H1 (cell line): ENCODE data around the gene RPAP3. TPM values are rescaled to one million over a fixed set of nuclear protein-coding genes. Genes with fewer than 3 reads are reported as not detected.

ENCODE experiments used
- CTCF ChIA-PET: fragments of 300-600 bp; sonication (Branson Sonifier 250); formaldehyde crosslinking; loops from one replicate; lab custom pipeline; 2021; ENCODE audit not compliant: partially characterized antibody; lab: Charles Lee
- POLR2A ChIA-PET: fragments of 300-600 bp; sonication (Branson Sonifier 250); formaldehyde crosslinking; loops from one replicate; lab custom pipeline; 2021; ENCODE audit warnings: inconsistent platforms; ENCODE audit not compliant: partially characterized antibody; lab: Charles Lee
- DNase-seq, 2 experiments: peaks; one replicate each; pipeline versions ENCODE4 v3.0.0 to v3.0.0-alpha.2; 2010 to 2022; ENCODE audit warnings: low spot score in 2 of 2, low read depth in 1 of 2, mixed read lengths in 1 of 2
- FAIRE-seq: peaks from 2 replicates; lab custom pipeline; 2011; peaks lifted over from hg19 to GRCh38; lab: Jason Lieb, UNC
- H2AFZ ChIP-seq: 2 replicates; pipeline ENCODE4 v1.8.1; 2012; ENCODE audit warnings: low read length, inconsistent platforms
- H2AK5ac ChIP-seq: 2 replicates; pipeline ENCODE4 v1.6.1; 2013; ENCODE audit warnings: low read depth, low read length
- H2BK120ac ChIP-seq: replicated peaks from 2 replicates; pipeline ENCODE3; 2013; ENCODE audit warnings: low read depth, low read length, inconsistent platforms
- H2BK12ac ChIP-seq: 2 replicates; pipeline ENCODE4 v1.6.1; 2013; ENCODE audit warnings: low read depth, low read length
- H2BK15ac ChIP-seq: 2 replicates; pipeline ENCODE4 v1.6.1; 2013; ENCODE audit warnings: low read length
- H2BK20ac ChIP-seq: 2 replicates; pipeline ENCODE4 v1.6.1; 2013; ENCODE audit warnings: low read length
- H2BK5ac ChIP-seq: 2 replicates; pipeline ENCODE4 v1.6.1; 2013; ENCODE audit warnings: low read depth, low read length
- H3K14ac ChIP-seq: 2 replicates; pipeline ENCODE4 v1.6.1; 2013; ENCODE audit warnings: inconsistent platforms; ENCODE audit not compliant: insufficient read length
- H3K18ac ChIP-seq: 2 replicates; pipeline ENCODE4 v1.6.1; 2013; ENCODE audit warnings: low read length; ENCODE audit errors: extremely low read depth
- H3K23ac ChIP-seq: 2 replicates; pipeline ENCODE4 v1.6.1; 2013; ENCODE audit warnings: inconsistent platforms; ENCODE audit not compliant: insufficient read length
- H3K23me2 ChIP-seq: 2 replicates; pipeline ENCODE4 v1.6.1; 2013; ENCODE audit warnings: low read depth, low read length
- H3K27ac ChIP-seq: 2 replicates; pipeline ENCODE4 v1.6.1; 2011; ENCODE audit warnings: low read depth, low read length, inconsistent platforms
- H3K27me3 ChIP-seq, 4 experiments: replicated peaks in 1 of 4; 1 replicate in 1 of 4; 2 replicates in 3 of 4; pipeline versions ENCODE4 v1.6.1 to v1.8.1; 2011 to 2013; ENCODE audit warnings: low read length in 3 of 4, mild to moderate bottlenecking in 3 of 4, inconsistent platforms in 2 of 4, mixed read lengths in 2 of 4, moderate library complexity in 1 of 4; ENCODE audit not compliant: control insufficient read depth in 3 of 4, insufficient read depth in 3 of 4; ENCODE audit errors: extremely low read depth in 1 of 4
- H3K36me3 ChIP-seq, 4 experiments: 2 replicates each; pipeline versions ENCODE4 v1.6.1 to v1.8.1; 2011 to 2013; ENCODE audit warnings: mild to moderate bottlenecking in 4 of 4, low read length in 3 of 4, moderate library complexity in 2 of 4, control low read depth in 1 of 4, inconsistent platforms in 1 of 4; ENCODE audit not compliant: insufficient read depth in 4 of 4, control insufficient read depth in 2 of 4
- H3K4ac ChIP-seq: replicated peaks from 2 replicates; pipeline ENCODE3; 2013; ENCODE audit warnings: low read length, low read depth, mixed read lengths, inconsistent platforms; ENCODE audit not compliant: insufficient read length
- H3K4me1 ChIP-seq, 4 experiments: replicated peaks in 1 of 4; 1 replicate in 1 of 4; 2 replicates in 3 of 4; pipeline versions ENCODE4 v1.6.1 to v1.8.1; 2011 to 2013; ENCODE audit warnings: low read length in 3 of 4, inconsistent platforms in 2 of 4, mixed read lengths in 1 of 4; ENCODE audit not compliant: insufficient read depth in 4 of 4, control insufficient read depth in 3 of 4
- H3K4me2 ChIP-seq, 2 experiments: 2 replicates each; pipeline versions ENCODE4 v1.6.1 to v1.8.1; 2011 to 2013; ENCODE audit warnings: low read depth in 2 of 2, low read length in 2 of 2, control low read depth in 1 of 2, inconsistent platforms in 1 of 2, mild to moderate bottlenecking in 1 of 2; ENCODE audit not compliant: insufficient read depth in 1 of 2
- H3K4me3 ChIP-seq, 4 experiments: fragments of 200-600, 300-600 bp in 1 of 4; sonication (generic), shearing (Covaris generic), sonication (Bioruptor Twin) in 1 of 4; 2 replicates each; pipeline versions ENCODE4 v1.5.1 to v1.8.1; 2011 to 2016; ENCODE audit warnings: low read length in 4 of 4, low read depth in 3 of 4, control low read depth in 2 of 4, inconsistent platforms in 2 of 4, mild to moderate bottlenecking in 2 of 4, mixed read lengths in 1 of 4, moderate library complexity in 1 of 4; ENCODE audit not compliant: insufficient read depth in 2 of 4; ENCODE audit errors: extremely low read depth in 1 of 4
- H3K56ac ChIP-seq: replicated peaks from 2 replicates; pipeline ENCODE3; 2013; ENCODE audit warnings: low read depth, mild to moderate bottlenecking, mixed read lengths, low read length, inconsistent platforms; ENCODE audit not compliant: insufficient read length
- H3K79me1 ChIP-seq: 2 replicates; pipeline ENCODE4 v1.6.1; 2013; ENCODE audit warnings: low read depth, low read length, control low read depth
- H3K79me2 ChIP-seq, 2 experiments: 2 replicates each; pipeline versions ENCODE4 v1.6.1 to v1.8.1; 2012 to 2013; ENCODE audit warnings: low read length in 2 of 2, mild to moderate bottlenecking in 2 of 2, inconsistent platforms in 1 of 2; ENCODE audit not compliant: insufficient read depth in 2 of 2, control insufficient read depth in 1 of 2
- H3K9ac ChIP-seq, 4 experiments: replicated peaks in 1 of 4; 1 replicate in 1 of 4; 2 replicates in 3 of 4; pipeline versions ENCODE4 v1.6.1 to v1.8.1; 2011 to 2013; ENCODE audit warnings: low read depth in 3 of 4, low read length in 3 of 4, control low read depth in 2 of 4, mild to moderate bottlenecking in 2 of 4, moderate library complexity in 2 of 4, inconsistent platforms in 1 of 4; ENCODE audit errors: extremely low read depth in 1 of 4
- H3K9me3 ChIP-seq, 2 experiments: 2 replicates each; pipeline versions ENCODE4 v1.6.1 to v1.8.1; 2012 to 2013; ENCODE audit warnings: mild to moderate bottlenecking in 2 of 2, moderate library complexity in 2 of 2, control low read depth in 1 of 2, inconsistent platforms in 1 of 2, low read depth in 1 of 2, low read length in 1 of 2, mixed read lengths in 1 of 2; ENCODE audit not compliant: insufficient read depth in 2 of 2
- H4K20me1 ChIP-seq, 2 experiments: replicated peaks in 1 of 2; 2 replicates each; pipeline versions ENCODE3 to v1.8.1; 2011 to 2013; ENCODE audit warnings: inconsistent platforms in 2 of 2, low read length in 2 of 2, mild to moderate bottlenecking in 1 of 2; ENCODE audit not compliant: insufficient read depth in 2 of 2, control insufficient read depth in 1 of 2
- H4K5ac ChIP-seq: 2 replicates; pipeline ENCODE4 v1.6.1; 2013; ENCODE audit warnings: low read length, low read depth, mixed read lengths, inconsistent platforms; ENCODE audit not compliant: insufficient read length
- H4K8ac ChIP-seq: 2 replicates; pipeline ENCODE4 v1.8.0; 2013; ENCODE audit warnings: mild to moderate bottlenecking, moderate library complexity, low read length, inconsistent platforms; ENCODE audit not compliant: insufficient read depth; ENCODE audit errors: extremely low read depth
- H4K91ac ChIP-seq: replicated peaks from 2 replicates; pipeline ENCODE3; 2013; ENCODE audit warnings: low read length, mixed read lengths, inconsistent platforms; ENCODE audit not compliant: insufficient read length
- ATF2 ChIP-seq: IDR thresholded peaks from 2 replicates; pipeline ENCODE4 v1.6.1; 2012; ENCODE audit warnings: low read length, inconsistent platforms
- CEBPB ChIP-seq: IDR thresholded peaks from 2 replicates; pipeline ENCODE4 v1.6.1; 2012; ENCODE audit warnings: low read depth, low read length
- FOSL1 ChIP-seq: IDR thresholded peaks from 2 replicates; pipeline ENCODE4 v1.6.1; 2011; ENCODE audit warnings: mild to moderate bottlenecking, low read depth, low read length, moderate library complexity; ENCODE audit not compliant: insufficient read depth
- KDM1A ChIP-seq: fragments of 200-600, 300-600 bp; sonication (generic); IDR thresholded peaks from 2 replicates; pipeline ENCODE4 v1.7.1; 2016; ENCODE audit warnings: mild to moderate bottlenecking, low read length, borderline replicate concordance
- RFX5 ChIP-seq: IDR thresholded peaks from 2 replicates; pipeline ENCODE4 v1.6.1; 2011; ENCODE audit warnings: low read depth, low read length, improper control_type of control experiment, borderline replicate concordance
- RNF2 ChIP-seq: fragments of 200-900, 300-1000 bp; sonication (generic); IDR thresholded peaks from 2 replicates; pipeline ENCODE4 v1.7.1; 2016; ENCODE audit warnings: borderline replicate concordance, low read depth, mild to moderate bottlenecking, antibody characterized with exemption, low read length; ENCODE audit not compliant: poor library complexity, severe bottlenecking; ENCODE audit errors: missing control alignments
- SIRT6 ChIP-seq: IDR thresholded peaks from one replicate; pipeline ENCODE4 v1.7.1; 2012; ENCODE audit warnings: low read length, inconsistent platforms
- SP2 ChIP-seq: IDR thresholded peaks from 2 replicates; pipeline ENCODE4 v1.6.1; 2012; ENCODE audit warnings: mild to moderate bottlenecking, low read length, inconsistent platforms
- SP4 ChIP-seq: IDR thresholded peaks from 2 replicates; pipeline ENCODE4 v1.6.1; 2012; ENCODE audit warnings: low read length, inconsistent platforms
- SRF ChIP-seq: IDR thresholded peaks from 2 replicates; pipeline ENCODE4 v1.6.1; 2011; ENCODE audit warnings: mild to moderate bottlenecking, low read depth, low read length, moderate library complexity
- WGBS, 2 experiments: shearing (Covaris generic) in 1 of 2; methylation state at CpG; one replicate each; pipeline versions ENCODE4 v1.1.6 to v1.1.7; 2013 to 2015; ENCODE audit warnings: low lambda C conversion rate in 2 of 2, mixed read lengths in 2 of 2, inconsistent platforms in 1 of 2, low coverage in 1 of 2, missing lambda C conversion rate in 1 of 2; ENCODE audit not compliant: insufficient replicate concordance in 2 of 2, insufficient coverage in 1 of 2, insufficient read length in 1 of 2; ENCODE audit errors: extremely low coverage in 1 of 2, missing lambda C conversion rate in 1 of 2; 5-methylcytosine and 5-hydroxymethylcytosine counted together
- polyA plus RNA-seq, 7 experiments: library from polyadenylated mRNA; depleted of rRNA in 3 of 7; stranded (reverse) in 5 of 7; unstranded in 2 of 7; fragments of >200 nt in 5 of 7; fragments of 200-250 nt in 2 of 7; gene quantifications; 1 replicate in 5 of 7; 2 replicates in 1 of 7; 4 replicates in 1 of 7; pipeline versions ENCODE4 v1.2.1 to v1.2.3, GENCODE V29; 2011 to 2013; ENCODE audit warnings: missing spikeins in 2 of 7, mixed read lengths in 2 of 7
- total RNA-seq: library from RNA; stranded (reverse); fragmentation: NEBNext Ultra II Directional; extraction: Animal tissue kit (Norgen Biotek cat#: 25700); gene quantifications from 2 replicates; pipeline ENCODE4 v1.2.1, GENCODE V29; 2021

RPAP3 gene
- total and polyA plus RNA-seq, 2 of the 8 experiments (the other 6 are each of a cell fraction or from before 2014, with no cell fraction given) = 6.4 to 60.5 TPM

DNA sequence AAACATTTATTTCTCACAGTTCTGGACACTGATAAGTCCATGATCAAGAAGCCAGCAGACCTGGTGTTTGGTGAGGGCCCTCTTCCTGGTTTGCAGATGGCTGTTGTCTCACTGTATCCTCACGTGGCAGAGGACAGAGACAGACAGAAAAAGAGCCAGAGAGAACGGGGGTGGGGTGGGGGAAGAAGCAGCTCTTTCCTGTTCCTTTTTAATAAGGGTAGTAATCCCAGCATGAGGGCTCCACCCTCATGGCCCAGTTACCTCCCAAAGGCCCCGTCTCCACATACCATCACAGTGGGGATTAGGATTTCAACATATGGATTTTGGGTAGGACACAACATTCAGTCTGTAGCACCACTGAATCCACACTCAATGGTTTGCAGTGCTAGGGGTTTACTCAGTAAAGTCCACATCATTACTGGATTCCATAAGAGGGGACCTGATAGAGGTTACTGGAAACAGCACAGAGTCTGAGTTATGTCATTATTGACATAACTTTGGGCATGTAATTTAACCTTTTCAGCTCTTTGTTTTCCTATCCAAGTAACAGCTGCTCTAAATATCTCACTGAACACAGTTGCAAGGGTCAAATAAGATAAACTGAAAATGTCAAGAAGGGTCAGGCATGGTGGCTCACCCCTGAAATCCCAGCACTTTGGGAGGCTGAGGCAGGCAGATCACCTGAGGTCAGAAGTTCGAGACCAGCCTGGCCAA, 53.2 kb downstream of the RPAP3 start:
- FAIRE-seq (no peak), DNase-seq (no peak)
- Histone ChIP-seq H2AFZ (no peak overlapping the region), H3K14ac (no peak overlapping the region), H4K8ac (no peak overlapping the region), H3K23me2 (no peaks in the 10 kb centered on the region), H3K4me2 (no peak overlapping the region), H3K79me1 (no peaks in the 10 kb centered on the region), H3K36me3 (no peaks in the 10 kb centered on the region; a peak in 1 of 8 replicates), H2BK15ac (no peak overlapping the region), H4K91ac (no peak overlapping the region), H3K4ac (no peak overlapping the region), H3K9me3 (no peaks in the 10 kb centered on the region), H2BK20ac (no peak overlapping the region), H2BK120ac (no peak overlapping the region), H3K27me3 (no peaks in the 10 kb centered on the region), H2BK12ac (no peak overlapping the region), H3K79me2 (no peaks in the 10 kb centered on the region), H3K27ac (no peak overlapping the region), H4K20me1 (no peaks in the 10 kb centered on the region), H3K4me1 (peaks cover 2 to 6% (median 5%) of the 10 kb centered on the region in 4 experiments; a peak in 6 of 7 replicates), H3K18ac (no peak overlapping the region), H3K23ac (no peak overlapping the region), H2AK5ac (no peak overlapping the region), H3K56ac (no peak overlapping the region), H2BK5ac (no peak overlapping the region), H3K4me3 (no peak overlapping the region), H3K9ac (no peak overlapping the region), H4K5ac (no peak overlapping the region)
- no peak for TF ChIP-seq RFX5
- no peak for TF ChIP-seq CEBPB
- no peak for TF ChIP-seq SRF
- no peak for TF ChIP-seq SP2
- no peak for TF ChIP-seq SIRT6
- TF ChIP-seq ATF2 = no peak
- TF ChIP-seq SP4 = no peak
- no peak for TF ChIP-seq RNF2
- TF ChIP-seq KDM1A = no peak
- no peak for TF ChIP-seq FOSL1
- 55% methylated on average over 4 of the region's 4 CpGs; no CpG with 5 or more reads in 1 of the 2 experiments for WGBS, 2 experiments
- CTCF ChIA-PET = interaction anchor here (0.7 to 7.9 kb wide), 12 partner anchors 10 to 106 kb away, joined by 3 to 61 read pairs (median 7); partner anchors contain the start of gene RAPGEF3
- POLR2A ChIA-PET = interaction anchor here (1.7 kb wide), 1 partner anchor 16 kb away, joined by 6 read pairs; no protein-coding TSS in a partner anchor
